ENCODE measurements around the gene PGLYRP1. TPM values are rescaled to one million over a fixed set of nuclear protein-coding genes. Genes with fewer than 3 reads are reported as not detected.

PGLYRP1 gene
- polyA plus RNA-seq, 1 of the 3 experiments (the other 2 are of a cell fraction) = not detected

DNA sequence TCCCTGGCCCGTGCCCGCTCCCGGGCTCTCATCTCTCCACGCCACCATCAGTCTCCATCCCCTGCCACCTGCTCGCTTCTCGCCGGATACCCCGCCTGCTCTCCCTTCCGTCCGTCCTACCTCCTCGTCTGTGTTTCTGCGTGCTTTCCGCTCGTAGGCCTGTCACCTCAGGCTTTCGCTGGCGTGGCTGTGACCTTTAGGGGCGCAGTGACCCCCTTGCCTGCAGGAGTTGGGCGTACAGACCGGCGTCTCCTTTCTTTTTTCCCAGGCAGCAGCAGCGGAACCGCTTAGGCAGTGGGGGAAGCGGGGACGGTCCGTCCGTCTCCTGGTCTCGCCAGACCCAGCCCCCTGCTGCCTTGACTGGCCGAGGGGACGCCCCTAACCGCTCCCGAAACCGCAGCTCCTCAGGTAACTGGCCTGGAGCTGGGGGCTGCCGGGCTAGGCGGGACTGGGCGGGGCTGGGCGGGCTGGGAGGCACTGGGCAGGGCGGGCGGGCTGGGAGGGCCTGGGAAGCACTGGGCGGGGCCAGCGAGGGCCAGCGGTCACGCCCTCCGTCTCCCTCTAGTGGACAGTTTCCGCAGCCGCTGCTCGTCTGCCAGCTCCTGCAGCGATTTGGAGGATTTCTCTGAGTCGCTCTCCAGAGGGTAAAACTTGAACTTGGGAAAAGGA is 6.3 kb downstream of the PGLYRP1 start:
- DNase-seq = peak; percentile 94

DNA sequence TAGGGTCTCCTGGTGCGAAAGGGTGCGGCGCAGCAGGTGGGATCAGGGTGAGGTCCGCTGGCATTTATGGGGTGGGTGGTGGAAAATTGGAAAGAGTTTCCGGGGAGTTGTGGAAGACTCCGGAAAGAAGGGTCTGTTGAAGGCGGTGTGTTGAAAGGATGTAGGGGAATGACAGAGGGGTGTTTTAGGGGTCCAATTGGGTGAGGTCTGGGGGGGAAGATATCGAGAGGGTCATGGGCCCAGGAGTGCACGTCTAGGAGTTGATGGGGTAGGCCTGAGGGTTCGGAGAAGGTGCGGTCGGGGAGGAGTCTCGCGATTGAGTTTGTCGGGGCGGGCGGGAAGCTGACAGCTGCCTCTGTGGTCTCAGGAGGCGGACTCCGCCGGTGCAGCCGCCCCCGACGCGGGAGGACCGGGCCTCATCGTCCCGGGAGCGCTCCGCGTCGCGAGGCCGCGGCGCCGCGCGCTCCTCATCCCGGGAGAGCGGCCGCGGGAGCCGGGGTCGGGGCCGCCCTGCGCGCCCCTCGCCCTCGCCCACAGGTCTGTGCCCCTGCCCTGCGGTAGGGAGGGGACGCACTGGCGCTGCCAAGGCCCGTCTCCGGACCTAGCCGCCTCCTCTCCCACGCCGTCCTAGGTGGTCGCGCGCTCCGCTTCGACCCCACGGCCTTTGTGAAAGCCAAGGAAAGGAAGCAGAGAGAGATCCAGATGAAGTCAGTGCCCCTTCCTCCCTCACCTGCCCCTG is 7.0 kb downstream of the PGLYRP1 start:
- Histone ChIP-seq H3K4me3 (ENCODE audit: low read depth in 2 of 2, low read length in 1 of 2) (peak overlapping the region; percentile 57 to 68), H3K79me2 (ENCODE audit: insufficient read depth) (no peaks in the 10 kb centered on the region), H3K9me3 (no peaks in the 10 kb centered on the region), H3K27ac (ENCODE audit: low read depth in 2 of 2, low read length in 1 of 2) (no peak overlapping the region), H3K36me3 (replicated peaks in 1 of 2; ENCODE audit: control insufficient read depth in 1 of 2, insufficient read depth in 2 of 2, low read length in 1 of 2) (no peaks in the 10 kb centered on the region), H3F3A (replicated peaks; ENCODE audit: insufficient read depth) (peaks cover 16% of the 10 kb centered on the region), H3K9me2 (no peaks in the 10 kb centered on the region), H3K4me1 (ENCODE audit: control insufficient read depth in 1 of 2, insufficient read depth in 2 of 2, low read depth in 1 of 2, low read length in 1 of 2) (peaks cover 0 to 22% of the 10 kb centered on the region in 2 experiments; a peak in 2 of 4 replicates), H2AFZ (ENCODE audit: low read depth) (peak overlapping the region; percentile 47; the same call in 1 of the 2 replicates), H3K9ac (no peak overlapping the region), H3K27me3 (ENCODE audit: insufficient read depth) (no peaks in the 10 kb centered on the region), H3K4me2 (peak overlapping the region; percentile 89), H4K20me1 (ENCODE audit: insufficient read depth) (peaks cover 30% of the 10 kb centered on the region)
- ChIA-PET CTCF (interaction anchor here (0.6 to 2.7 kb wide), 20 partner anchors 9 to 657 kb away, joined by 3 to 20 read pairs (median 5); partner anchors contain the start of gene CCDC61), POLR2A (no interaction called here)
- DNase-seq = peak; percentile 61
- WGBS (ENCODE audit: low lambda C conversion rate) = 19% methylated on average over 27 of the region's 63 CpGs
- TF ChIP-seq RXRA (IDR thresholded peaks at IDR 0.05; ENCODE audit: borderline replicate concordance, low read depth) = no peak
- TF ChIP-seq RCOR1 (IDR thresholded peaks at IDR 0.05; ENCODE audit: low read length) = no peak
- TF ChIP-seq JUND (IDR thresholded peaks at IDR 0.05) = no peak
- TF ChIP-seq, protein P1, sequence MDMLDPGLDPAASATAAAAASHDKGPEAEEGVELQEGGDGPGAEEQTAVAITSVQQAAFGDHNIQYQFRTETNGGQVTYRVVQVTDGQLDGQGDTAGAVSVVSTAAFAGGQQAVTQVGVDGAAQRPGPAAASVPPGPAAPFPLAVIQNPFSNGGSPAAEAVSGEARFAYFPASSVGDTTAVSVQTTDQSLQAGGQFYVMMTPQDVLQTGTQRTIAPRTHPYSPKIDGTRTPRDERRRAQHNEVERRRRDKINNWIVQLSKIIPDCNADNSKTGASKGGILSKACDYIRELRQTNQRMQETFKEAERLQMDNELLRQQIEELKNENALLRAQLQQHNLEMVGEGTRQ (IDR thresholded peaks at IDR 0.05; ENCODE audit: borderline replicate concordance, low read depth, low read length) = no peak
- no peak for TF ChIP-seq MEF2A (IDR thresholded peaks at IDR 0.05; ENCODE audit: borderline replicate concordance, low read depth)
- TF ChIP-seq SIN3A (IDR thresholded peaks at IDR 0.05; ENCODE audit: borderline replicate concordance, low read depth, low read length) = no peak
- TF ChIP-seq, protein P2, sequence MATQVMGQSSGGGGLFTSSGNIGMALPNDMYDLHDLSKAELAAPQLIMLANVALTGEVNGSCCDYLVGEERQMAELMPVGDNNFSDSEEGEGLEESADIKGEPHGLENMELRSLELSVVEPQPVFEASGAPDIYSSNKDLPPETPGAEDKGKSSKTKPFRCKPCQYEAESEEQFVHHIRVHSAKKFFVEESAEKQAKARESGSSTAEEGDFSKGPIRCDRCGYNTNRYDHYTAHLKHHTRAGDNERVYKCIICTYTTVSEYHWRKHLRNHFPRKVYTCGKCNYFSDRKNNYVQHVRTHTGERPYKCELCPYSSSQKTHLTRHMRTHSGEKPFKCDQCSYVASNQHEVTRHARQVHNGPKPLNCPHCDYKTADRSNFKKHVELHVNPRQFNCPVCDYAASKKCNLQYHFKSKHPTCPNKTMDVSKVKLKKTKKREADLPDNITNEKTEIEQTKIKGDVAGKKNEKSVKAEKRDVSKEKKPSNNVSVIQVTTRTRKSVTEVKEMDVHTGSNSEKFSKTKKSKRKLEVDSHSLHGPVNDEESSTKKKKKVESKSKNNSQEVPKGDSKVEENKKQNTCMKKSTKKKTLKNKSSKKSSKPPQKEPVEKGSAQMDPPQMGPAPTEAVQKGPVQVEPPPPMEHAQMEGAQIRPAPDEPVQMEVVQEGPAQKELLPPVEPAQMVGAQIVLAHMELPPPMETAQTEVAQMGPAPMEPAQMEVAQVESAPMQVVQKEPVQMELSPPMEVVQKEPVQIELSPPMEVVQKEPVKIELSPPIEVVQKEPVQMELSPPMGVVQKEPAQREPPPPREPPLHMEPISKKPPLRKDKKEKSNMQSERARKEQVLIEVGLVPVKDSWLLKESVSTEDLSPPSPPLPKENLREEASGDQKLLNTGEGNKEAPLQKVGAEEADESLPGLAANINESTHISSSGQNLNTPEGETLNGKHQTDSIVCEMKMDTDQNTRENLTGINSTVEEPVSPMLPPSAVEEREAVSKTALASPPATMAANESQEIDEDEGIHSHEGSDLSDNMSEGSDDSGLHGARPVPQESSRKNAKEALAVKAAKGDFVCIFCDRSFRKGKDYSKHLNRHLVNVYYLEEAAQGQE (IDR thresholded peaks at IDR 0.05; ENCODE audit: low read depth, low read length) = no peak
- no peak for TF ChIP-seq NRF1 (IDR thresholded peaks at IDR 0.05; ENCODE audit: low read depth, low read length)
- no peak for TF ChIP-seq RAD21 (IDR thresholded peaks at IDR 0.05; ENCODE audit: low read length)
- no peak for TF ChIP-seq EP300 (IDR thresholded peaks at IDR 0.05; ENCODE audit: borderline replicate concordance in 1 of 2, low read depth in 1 of 2, low read length in 1 of 2)
- no peak for TF ChIP-seq GABPA (IDR thresholded peaks at IDR 0.05; ENCODE audit: low read depth)
- TF ChIP-seq, protein P3, sequence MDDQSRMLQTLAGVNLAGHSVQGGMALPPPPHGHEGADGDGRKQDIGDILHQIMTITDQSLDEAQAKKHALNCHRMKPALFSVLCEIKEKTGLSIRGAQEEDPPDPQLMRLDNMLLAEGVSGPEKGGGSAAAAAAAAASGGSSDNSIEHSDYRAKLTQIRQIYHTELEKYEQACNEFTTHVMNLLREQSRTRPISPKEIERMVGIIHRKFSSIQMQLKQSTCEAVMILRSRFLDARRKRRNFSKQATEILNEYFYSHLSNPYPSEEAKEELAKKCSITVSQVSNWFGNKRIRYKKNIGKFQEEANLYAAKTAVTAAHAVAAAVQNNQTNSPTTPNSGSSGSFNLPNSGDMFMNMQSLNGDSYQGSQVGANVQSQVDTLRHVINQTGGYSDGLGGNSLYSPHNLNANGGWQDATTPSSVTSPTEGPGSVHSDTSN (IDR thresholded peaks at IDR 0.05) = no peak

More for the DNA sequence above, 6.3 kb downstream of the PGLYRP1 start:
- Histone ChIP-seq H3K27me3 (ENCODE audit: insufficient read depth) (no peaks in the 10 kb centered on the region), H3K4me3 (ENCODE audit: low read depth in 2 of 2, low read length in 1 of 2) (peak overlapping the region; percentile 57 to 68), H3K27ac (ENCODE audit: low read depth in 2 of 2, low read length in 1 of 2) (no peak overlapping the region), H3K9me2 (no peaks in the 10 kb centered on the region), H2AFZ (ENCODE audit: low read depth) (peak overlapping the region; percentile 47; the same call in 1 of the 2 replicates), H3K4me2 (peak overlapping the region; percentile 89), H3F3A (replicated peaks; ENCODE audit: insufficient read depth) (peaks cover 20% of the 10 kb centered on the region), H3K79me2 (ENCODE audit: insufficient read depth) (no peaks in the 10 kb centered on the region), H4K20me1 (ENCODE audit: insufficient read depth) (peaks cover 34% of the 10 kb centered on the region), H3K36me3 (replicated peaks in 1 of 2; ENCODE audit: control insufficient read depth in 1 of 2, insufficient read depth in 2 of 2, low read length in 1 of 2) (no peaks in the 10 kb centered on the region), H3K4me1 (ENCODE audit: control insufficient read depth in 1 of 2, insufficient read depth in 2 of 2, low read depth in 1 of 2, low read length in 1 of 2) (peaks cover 0 to 22% of the 10 kb centered on the region in 2 experiments; a peak in 2 of 4 replicates), H3K9me3 (no peaks in the 10 kb centered on the region), H3K9ac (no peak overlapping the region)
- TF ChIP-seq, protein P4, sequence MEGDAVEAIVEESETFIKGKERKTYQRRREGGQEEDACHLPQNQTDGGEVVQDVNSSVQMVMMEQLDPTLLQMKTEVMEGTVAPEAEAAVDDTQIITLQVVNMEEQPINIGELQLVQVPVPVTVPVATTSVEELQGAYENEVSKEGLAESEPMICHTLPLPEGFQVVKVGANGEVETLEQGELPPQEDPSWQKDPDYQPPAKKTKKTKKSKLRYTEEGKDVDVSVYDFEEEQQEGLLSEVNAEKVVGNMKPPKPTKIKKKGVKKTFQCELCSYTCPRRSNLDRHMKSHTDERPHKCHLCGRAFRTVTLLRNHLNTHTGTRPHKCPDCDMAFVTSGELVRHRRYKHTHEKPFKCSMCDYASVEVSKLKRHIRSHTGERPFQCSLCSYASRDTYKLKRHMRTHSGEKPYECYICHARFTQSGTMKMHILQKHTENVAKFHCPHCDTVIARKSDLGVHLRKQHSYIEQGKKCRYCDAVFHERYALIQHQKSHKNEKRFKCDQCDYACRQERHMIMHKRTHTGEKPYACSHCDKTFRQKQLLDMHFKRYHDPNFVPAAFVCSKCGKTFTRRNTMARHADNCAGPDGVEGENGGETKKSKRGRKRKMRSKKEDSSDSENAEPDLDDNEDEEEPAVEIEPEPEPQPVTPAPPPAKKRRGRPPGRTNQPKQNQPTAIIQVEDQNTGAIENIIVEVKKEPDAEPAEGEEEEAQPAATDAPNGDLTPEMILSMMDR (IDR thresholded peaks at IDR 0.05) = peak; percentile 65
- TF ChIP-seq RAD21 (IDR thresholded peaks at IDR 0.05; ENCODE audit: low read length) = peak; percentile 46
- TF ChIP-seq MEF2A (IDR thresholded peaks at IDR 0.05; ENCODE audit: borderline replicate concordance, low read depth) = no peak
- peak; percentile 53 for TF ChIP-seq SMC3 (IDR thresholded peaks at IDR 0.05; ENCODE audit: low read depth, low read length)
- 0 out of 2 replicates have a peak, but pooled peaks have one; percentile 27 for TF ChIP-seq MXI1 (IDR thresholded peaks at IDR 0.05; ENCODE audit: low read depth, low read length)
- TF ChIP-seq, protein P5, sequence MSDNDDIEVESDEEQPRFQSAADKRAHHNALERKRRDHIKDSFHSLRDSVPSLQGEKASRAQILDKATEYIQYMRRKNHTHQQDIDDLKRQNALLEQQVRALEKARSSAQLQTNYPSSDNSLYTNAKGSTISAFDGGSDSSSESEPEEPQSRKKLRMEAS (IDR thresholded peaks at IDR 0.05; ENCODE audit: low read depth) = no peak
- WGBS (ENCODE audit: low lambda C conversion rate) = 4% methylated on average over 28 of the region's 48 CpGs
- CTCF ChIA-PET = interaction anchor here (0.5 to 5.1 kb wide), 35 partner anchors 9 to 658 kb away, joined by 3 to 82 read pairs (median 4); partner anchors contain the start of genes CCDC61, IGFL1 and IGFL4
- POLR2A ChIA-PET = no interaction called here
